Endodermal cell (in vitro differentiated cells): ENCODE data around the gene F2RL1. TPM values are rescaled to one million over a fixed set of nuclear protein-coding genes. Genes with fewer than 3 reads are reported as not detected.

Source experiments
- DNase-seq: peaks from one replicate; pipeline ENCODE4 v3.0.0-alpha.2; 2017
- H3K27ac ChIP-seq: 2 replicates; pipeline ENCODE4 v1.5.1; 2013; ENCODE audit warnings: mild to moderate bottlenecking, low read depth, low read length, moderate library complexity
- H3K27me3 ChIP-seq: 2 replicates; pipeline ENCODE4 v1.6.1; 2013; ENCODE audit warnings: mild to moderate bottlenecking, low read length, moderate library complexity; ENCODE audit not compliant: insufficient read depth, control insufficient read depth, poor library complexity, severe bottlenecking
- H3K36me3 ChIP-seq: 2 replicates; pipeline ENCODE4 v1.7.0; 2013; ENCODE audit warnings: mild to moderate bottlenecking, low read length, moderate library complexity; ENCODE audit not compliant: control insufficient read depth, insufficient read depth
- H3K4me1 ChIP-seq: one replicate; pipeline ENCODE4 v1.7.0; 2013; ENCODE audit warnings: low read length; ENCODE audit not compliant: control insufficient read depth, insufficient read depth
- H3K4me3 ChIP-seq: 2 replicates; pipeline ENCODE4 v1.5.1; 2013; ENCODE audit warnings: mild to moderate bottlenecking, low read length, moderate library complexity
- H3K9ac ChIP-seq: 2 replicates; pipeline ENCODE4 v1.6.1; 2013; ENCODE audit warnings: mild to moderate bottlenecking, low read length, moderate library complexity; ENCODE audit not compliant: poor library complexity, severe bottlenecking; ENCODE audit errors: extremely low read depth
- H3K9me3 ChIP-seq: 2 replicates; pipeline ENCODE4 v1.6.1; 2013; ENCODE audit warnings: mild to moderate bottlenecking, low read length, moderate library complexity; ENCODE audit not compliant: control insufficient read depth
- H3K27ac Mint-ChIP-seq: 2 replicates; pipeline ENCODE4 v1.8.0; 2020; ENCODE audit warnings: mixed read lengths
- H3K27me3 Mint-ChIP-seq: 2 replicates; pipeline ENCODE4 v1.8.0; 2021; ENCODE audit warnings: mild to moderate bottlenecking, mixed read lengths; ENCODE audit not compliant: insufficient read depth
- H3K36me3 Mint-ChIP-seq: 2 replicates; pipeline ENCODE4 v1.8.0; 2020; ENCODE audit warnings: low read depth, mixed read lengths
- H3K4me1 Mint-ChIP-seq: 2 replicates; pipeline ENCODE4 v1.8.0; 2020; ENCODE audit warnings: mixed read lengths
- H3K4me3 Mint-ChIP-seq: 2 replicates; pipeline ENCODE4 v1.8.0; 2020; ENCODE audit warnings: mild to moderate bottlenecking, moderate library complexity, mixed read lengths
- H3K9me3 Mint-ChIP-seq: 2 replicates; pipeline ENCODE4 v1.8.0; 2020; ENCODE audit warnings: mild to moderate bottlenecking, mixed read lengths
- CTCF ChIP-seq: fragments of 200-600 bp; sonication (generic); conservative IDR thresholded peaks from 2 replicates; pipeline ENCODE4 v1.5.0; 2021; ENCODE audit warnings: antibody characterized with exemption, mild to moderate bottlenecking
- WGBS, 2 experiments: methylation state at CpG; one replicate each; pipeline versions ENCODE4 v1.1.5 to v1.1.7; 2013; ENCODE audit warnings: missing lambda C conversion rate in 2 of 2, mixed read lengths in 1 of 2; ENCODE audit not compliant: insufficient coverage in 1 of 2, insufficient read length in 1 of 2; 5-methylcytosine and 5-hydroxymethylcytosine counted together
- total RNA-seq, 2 donors: library from RNA; stranded (reverse); fragmentation: NEBNext Ultra II Directional in 1 of 2; extraction: Animal tissue kit (Norgen Biotek cat#: 25700) in 1 of 2; gene quantifications; 2 replicates in 1 of 2; 3 replicates in 1 of 2; pipeline ENCODE4 v1.2.1, GENCODE V29; 2021

F2RL1 gene
- total RNA-seq, 2 donors from 2014 or later = 13.4 to 18.2 TPM

GRCh38 chr5:76805821-76806505 lies 12.9 kb upstream of the F2RL1 start:
- Mint-ChIP-seq H3K27me3 (no peaks in the 10 kb centered on the region), H3K36me3 (no peaks in the 10 kb centered on the region), H3K4me1 (peaks cover 28% of the 10 kb centered on the region), H3K4me3 (peak overlapping the region; percentile 43), H3K27ac (no peak overlapping the region), H3K9me3 (peaks cover 8% of the 10 kb centered on the region)
- H3K36me3 ChIP-seq = no peaks in the 10 kb centered on the region
- no peaks in the 10 kb centered on the region for H3K9me3 ChIP-seq
- H3K4me3 ChIP-seq = no peak overlapping the region
- peaks cover 6% of the 10 kb centered on the region for H3K4me1 ChIP-seq
- 44 to 52% methylated on average over 7 of the region's 7 CpGs for WGBS, 2 experiments
- peak; percentile 64 for DNase-seq
- no peak overlapping the region for H3K9ac ChIP-seq
- H3K27ac ChIP-seq = peak overlapping the region; percentile 44
- TF ChIP-seq CTCF = no peak
- peaks cover 4% of the 10 kb centered on the region for H3K27me3 ChIP-seq

- 13 to 55% methylated on average over 2 to 3 of the region's 3 CpGs for WGBS, 2 experiments
- peak overlapping the region; percentile 98 for H3K27ac ChIP-seq
- Mint-ChIP-seq H3K9me3 (peaks cover 20% of the 10 kb centered on the region), H3K36me3 (no peaks in the 10 kb centered on the region), H3K27ac (peak overlapping the region; percentile 90), H3K27me3 (no peaks in the 10 kb centered on the region), H3K4me3 (no peak overlapping the region), H3K4me1 (peaks cover 28% of the 10 kb centered on the region)
- H3K9me3 ChIP-seq = no peaks in the 10 kb centered on the region
- peaks cover 4% of the 10 kb centered on the region for H3K27me3 ChIP-seq
- TF ChIP-seq CTCF = no peak
- peaks cover 6% of the 10 kb centered on the region for H3K4me1 ChIP-seq
- H3K36me3 ChIP-seq = no peaks in the 10 kb centered on the region
- H3K4me3 ChIP-seq = no peak overlapping the region
- no peak overlapping the region for H3K9ac ChIP-seq
- DNase-seq = peak; percentile 70
Measured at GRCh38 chr5:76807296-76807695, 11.5 kb upstream of the F2RL1 start.

DNA sequence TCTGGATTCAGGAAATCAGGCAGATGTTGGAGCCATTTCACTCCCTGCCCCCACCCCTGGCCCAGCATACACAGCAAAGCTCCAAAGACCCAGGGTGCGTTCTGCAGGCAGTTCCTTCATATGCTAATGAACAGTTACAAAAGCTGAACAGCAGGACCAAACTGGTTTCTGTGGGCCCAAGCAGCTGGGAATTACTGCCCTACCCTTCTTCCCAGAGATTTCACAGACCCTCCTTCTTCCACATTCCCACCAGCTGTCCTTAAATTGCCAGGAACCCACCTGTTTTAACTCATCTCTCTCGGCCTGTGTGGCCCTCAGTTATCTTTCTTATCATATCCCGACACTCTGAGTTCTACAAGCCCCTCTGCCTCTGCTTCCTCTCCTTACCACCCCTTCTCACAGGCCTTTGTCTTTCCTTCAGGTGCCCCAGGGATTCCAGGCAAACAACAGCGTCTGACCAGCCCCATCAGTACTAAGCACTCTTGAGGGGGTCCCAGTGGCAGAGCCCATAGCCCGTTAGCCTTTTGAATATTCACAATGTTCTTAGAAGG lies 10.6 kb upstream of the F2RL1 start:
- H3K4me1 ChIP-seq = peaks cover 6% of the 10 kb centered on the region
- WGBS, 2 experiments = 16 to 20% methylated on average over 2 to 5 of the region's 5 CpGs
- TF ChIP-seq CTCF = no peak
- peak; percentile 93 for DNase-seq
- no peaks in the 10 kb centered on the region for H3K36me3 Mint-ChIP-seq
- H3K9ac ChIP-seq = no peak overlapping the region
- peaks cover 28% of the 10 kb centered on the region for H3K4me1 Mint-ChIP-seq
- peak overlapping the region; percentile 98 for H3K27ac ChIP-seq
- H3K27me3 ChIP-seq = peaks cover 4% of the 10 kb centered on the region
- H3K27ac Mint-ChIP-seq = peak overlapping the region; percentile 90
- no peak overlapping the region for H3K4me3 ChIP-seq
- H3K4me3 Mint-ChIP-seq = peak overlapping the region; percentile 23
- H3K36me3 ChIP-seq = no peaks in the 10 kb centered on the region
- H3K9me3 ChIP-seq = no peaks in the 10 kb centered on the region
- peaks cover 20% of the 10 kb centered on the region for H3K9me3 Mint-ChIP-seq
- no peaks in the 10 kb centered on the region for H3K27me3 Mint-ChIP-seq
